HG02588 (cell line): Measurements from ENCODE around the gene KRT36.
A peak's percentile ranks its signal among the peaks of the same experiment; 100 is the strongest.

Experiments used
- ATAC-seq: cut with Tn5 transposase; IDR thresholded peaks from one replicate; pipeline ENCODE4 v1.9.1; 2021; ENCODE audit warnings: mild to moderate bottlenecking, moderate library complexity; ENCODE audit not compliant: unreplicated experiment

The KRT36 gene

GRCh38 chr17:41504246-41504977, 14.7 kb upstream of the KRT36 start:
- no peak for ATAC-seq

GRCh38 chr17:41503202-41503601, 13.5 kb upstream of the KRT36 start:
- no peak for ATAC-seq

GRCh38 chr17:41500131-41500911, 10.6 kb upstream of the KRT36 start:
- ATAC-seq: no peak

GRCh38 chr17:41499714-41500113, 10.0 kb upstream of the KRT36 start:
- ATAC-seq: no peak

GRCh38 chr17:41498276-41498675, 8.6 kb upstream of the KRT36 start:
- ATAC-seq: no peak

GRCh38 chr17:41496803-41497484, 7.2 kb upstream of the KRT36 start:
- ATAC-seq: peak; percentile 47

- no peak for ATAC-seq
These were observed 4.8 kb upstream of the KRT36 start for GRCh38 chr17:41494524-41494923.

- ATAC-seq: no peak
These were observed 3.1 kb upstream of the KRT36 start for GRCh38 chr17:41492771-41493170.

- no peak for ATAC-seq
These were observed 2.6 kb upstream of the KRT36 start for GRCh38 chr17:41492351-41492750.

- no peak for ATAC-seq
These were observed 1.8 kb upstream of the KRT36 start for GRCh38 chr17:41491476-41491875.

GRCh38 chr17:41490000-41490990, 585 bp upstream of the KRT36 start:
- ATAC-seq: no peak

GRCh38 chr17:41486809-41487530, 2.7 kb downstream of the KRT36 start:
- ATAC-seq: no peak

- ATAC-seq: no peak
These were observed 3.4 kb downstream of the KRT36 start for GRCh38 chr17:41486316-41486715.

GRCh38 chr17:41484920-41485904, 4.5 kb downstream of the KRT36 start:
- no peak for ATAC-seq

GRCh38 chr17:41483991-41484826, 5.5 kb downstream of the KRT36 start:
- ATAC-seq: no peak

GRCh38 chr17:41483531-41483930, 6.2 kb downstream of the KRT36 start:
- ATAC-seq: no peak

- ATAC-seq: no peak
These were observed 8.7 kb downstream of the KRT36 start, which contains the start of gene KRT35 for GRCh38 chr17:41481036-41481435. Gene KRT35 (minus strand): TSS chr17:41481151. CDS start chr17:41481097, 54 bp downstream.

GRCh38 chr17:41480581-41480980, 9.1 kb downstream of the KRT36 start:
- ATAC-seq: no peak
